HK-2 (cell line): ENCODE data around the gene PCED1B.

ENCODE experiments used
- DNase-seq: peaks from one replicate; pipeline ENCODE4 v3.0.0-alpha.2; 2018; ENCODE audit not compliant: unreplicated experiment

Gene PCED1B

DNA sequence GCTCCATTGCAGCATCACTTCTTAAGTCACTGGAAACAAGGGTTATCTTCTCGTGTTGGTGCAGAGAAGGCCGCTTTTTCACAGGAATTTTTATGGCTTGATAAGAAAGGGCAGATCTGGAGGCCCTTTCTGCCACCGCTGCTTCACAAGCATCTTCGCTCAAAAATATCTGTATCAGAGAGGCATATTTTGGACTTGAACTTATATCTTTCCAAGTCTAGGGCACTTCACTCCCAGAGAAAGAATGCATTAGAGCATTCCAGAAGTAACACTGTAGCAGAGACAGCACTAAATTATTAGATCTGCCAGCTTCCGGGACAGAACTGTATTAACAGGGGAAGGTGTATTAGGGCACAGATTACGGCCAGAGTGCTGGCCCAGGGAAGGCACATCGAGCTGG is 152.0 kb downstream of the PCED1B start:
- no peak for DNase-seq

GRCh38 chr12:47234576-47235141 is 155.2 kb downstream of the PCED1B start:
- DNase-seq, result no peak

DNA sequence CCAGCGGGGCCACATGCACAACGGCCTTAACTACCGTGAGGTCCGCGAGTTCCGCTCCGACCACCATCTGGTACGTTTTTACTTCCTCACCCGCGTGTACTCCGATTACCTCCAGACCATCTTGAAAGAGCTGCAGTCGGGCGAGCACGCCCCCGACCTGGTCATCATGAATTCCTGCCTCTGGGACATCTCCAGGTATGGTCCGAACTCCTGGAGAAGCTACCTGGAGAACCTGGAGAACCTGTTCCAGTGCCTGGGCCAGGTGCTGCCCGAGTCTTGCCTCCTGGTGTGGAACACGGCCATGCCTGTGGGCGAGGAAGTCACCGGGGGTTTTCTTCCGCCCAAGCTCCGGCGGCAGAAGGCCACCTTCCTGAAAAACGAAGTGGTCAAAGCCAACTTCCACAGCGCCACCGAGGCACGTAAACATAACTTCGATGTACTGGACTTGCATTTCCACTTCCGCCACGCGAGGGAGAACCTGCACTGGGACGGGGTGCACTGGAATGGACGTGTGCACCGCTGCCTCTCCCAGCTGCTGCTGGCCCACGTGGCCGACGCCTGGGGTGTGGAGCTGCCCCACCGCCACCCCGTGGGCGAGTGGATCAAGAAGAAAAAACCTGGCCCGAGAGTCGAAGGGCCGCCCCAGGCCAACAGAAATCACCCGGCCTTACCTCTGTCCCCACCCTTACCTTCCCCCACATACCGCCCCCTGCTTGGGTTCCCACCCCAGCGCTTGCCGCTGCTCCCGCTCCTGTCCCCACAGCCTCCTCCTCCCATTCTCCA is 156.0 kb downstream of the PCED1B start:
- no peak for DNase-seq

- peak; percentile 29 for DNase-seq
Measured at GRCh38 chr12:47236109-47236714, 156.8 kb downstream of the PCED1B start.

- no peak for DNase-seq
Measured at GRCh38 chr12:47237751-47238211, 158.4 kb downstream of the PCED1B start.

- DNase-seq, result no peak
Measured at GRCh38 chr12:47238669-47239114, 159.3 kb downstream of the PCED1B start.

GRCh38 chr12:47242426-47242825 is 163.0 kb downstream of the PCED1B start:
- DNase-seq, result no peak

GRCh38 chr12:47244835-47245234 is 165.4 kb downstream of the PCED1B start:
- no peak for DNase-seq

GRCh38 chr12:47245623-47246022 is 166.2 kb downstream of the PCED1B start:
- DNase-seq, result no peak

GRCh38 chr12:47247418-47247817 is 168.0 kb downstream of the PCED1B start:
- DNase-seq, result no peak

DNA sequence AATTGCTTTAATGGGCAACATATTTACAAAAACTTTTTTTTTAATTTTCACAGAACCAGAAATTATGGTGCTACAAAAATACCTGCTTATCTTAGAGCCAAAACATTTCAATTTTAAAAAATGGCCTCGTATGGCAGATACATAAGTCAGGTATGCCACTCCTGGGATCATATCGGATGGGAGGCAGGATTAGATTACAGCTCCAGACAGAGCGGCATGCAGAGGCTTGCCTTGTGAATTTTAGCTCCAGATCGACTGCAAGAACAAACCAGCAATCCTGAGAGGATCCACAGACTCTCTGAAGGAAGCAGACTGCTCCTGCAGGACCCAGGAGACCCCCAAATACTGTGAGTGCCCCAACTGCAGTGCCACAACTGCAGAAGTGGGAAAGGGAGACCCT is 169.7 kb downstream of the PCED1B start:
- DNase-seq, result no peak

DNA sequence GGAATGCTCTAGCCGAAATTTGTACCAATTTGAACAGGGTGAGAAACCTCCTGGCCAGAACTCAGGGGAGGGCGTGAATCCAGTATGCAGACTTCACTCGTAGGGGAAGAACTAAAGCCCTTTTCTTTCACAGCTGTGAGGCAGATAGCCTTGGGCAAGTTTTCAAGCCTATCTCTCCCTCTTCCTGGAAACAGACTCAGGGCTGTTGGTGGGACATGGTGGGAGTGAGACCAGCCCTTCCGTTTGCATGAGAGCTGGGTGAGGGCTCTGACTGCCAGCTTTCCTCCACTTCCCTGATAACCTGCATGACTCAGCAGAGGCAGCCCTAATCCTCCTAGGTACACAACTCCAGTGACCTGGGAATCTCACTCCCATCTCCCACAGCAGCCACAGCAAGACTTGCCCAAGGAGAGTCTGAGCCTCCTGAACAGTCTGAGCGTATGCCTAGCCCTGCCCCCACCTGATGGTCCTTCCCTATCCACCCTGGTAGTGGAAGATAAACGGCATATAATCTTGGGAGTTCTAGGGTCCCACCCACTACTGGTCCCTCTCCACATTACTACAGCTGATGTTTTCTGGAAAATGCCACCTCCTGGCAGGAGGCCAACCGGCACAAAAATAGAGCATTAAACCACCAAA is 170.4 kb downstream of the PCED1B start:
- no peak for DNase-seq

- DNase-seq, result no peak
Measured at GRCh38 chr12:47251919-47252318, 172.5 kb downstream of the PCED1B start.

DNA sequence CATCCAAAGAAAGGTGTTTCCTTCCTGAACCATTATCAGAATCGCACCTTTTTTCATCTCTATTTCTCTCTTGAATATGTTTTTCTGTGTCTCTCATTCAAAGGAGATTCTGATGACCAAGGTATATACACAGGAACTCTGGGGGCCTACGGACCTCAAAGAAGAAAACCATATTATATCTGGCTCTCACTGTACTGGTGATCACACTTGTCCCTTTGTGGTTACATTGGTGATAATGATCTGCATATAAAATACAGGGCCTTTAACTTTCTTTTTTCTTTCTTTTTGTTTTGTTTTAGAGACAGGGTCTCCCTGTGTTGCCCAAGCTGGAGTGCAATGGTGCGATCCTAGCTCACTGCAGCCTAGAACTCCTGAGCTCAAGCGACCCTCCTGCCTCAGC is 185.5 kb downstream of the PCED1B start:
- no peak for DNase-seq

GRCh38 chr12:47265391-47265790 is 186.0 kb downstream of the PCED1B start:
- no peak for DNase-seq

DNA sequence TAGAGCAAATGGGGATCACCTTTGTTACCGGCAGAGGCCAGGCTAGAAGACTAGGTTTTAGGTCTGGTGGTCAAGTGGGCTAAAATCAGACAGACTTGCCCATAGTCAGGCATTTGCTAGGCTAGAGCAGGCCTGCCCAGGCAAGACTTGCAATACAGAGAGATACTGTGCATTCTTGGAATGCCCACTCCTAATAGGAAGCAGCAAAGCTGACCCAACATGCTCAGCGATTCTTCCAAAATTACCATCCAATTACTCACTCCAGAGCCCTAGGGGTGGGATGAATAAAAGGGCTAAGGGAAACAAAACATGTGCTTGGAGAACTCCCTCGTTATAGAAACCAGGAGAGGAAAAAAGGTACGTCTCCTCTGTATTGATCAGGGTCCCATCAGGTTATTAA is 188.2 kb downstream of the PCED1B start:
- DNase-seq, result no peak

GRCh38 chr12:47268501-47269454 is 189.4 kb downstream of the PCED1B start:
- no peak for DNase-seq

- DNase-seq, result no peak
Measured at GRCh38 chr12:47269916-47270315, 190.5 kb downstream of the PCED1B start.

DNA sequence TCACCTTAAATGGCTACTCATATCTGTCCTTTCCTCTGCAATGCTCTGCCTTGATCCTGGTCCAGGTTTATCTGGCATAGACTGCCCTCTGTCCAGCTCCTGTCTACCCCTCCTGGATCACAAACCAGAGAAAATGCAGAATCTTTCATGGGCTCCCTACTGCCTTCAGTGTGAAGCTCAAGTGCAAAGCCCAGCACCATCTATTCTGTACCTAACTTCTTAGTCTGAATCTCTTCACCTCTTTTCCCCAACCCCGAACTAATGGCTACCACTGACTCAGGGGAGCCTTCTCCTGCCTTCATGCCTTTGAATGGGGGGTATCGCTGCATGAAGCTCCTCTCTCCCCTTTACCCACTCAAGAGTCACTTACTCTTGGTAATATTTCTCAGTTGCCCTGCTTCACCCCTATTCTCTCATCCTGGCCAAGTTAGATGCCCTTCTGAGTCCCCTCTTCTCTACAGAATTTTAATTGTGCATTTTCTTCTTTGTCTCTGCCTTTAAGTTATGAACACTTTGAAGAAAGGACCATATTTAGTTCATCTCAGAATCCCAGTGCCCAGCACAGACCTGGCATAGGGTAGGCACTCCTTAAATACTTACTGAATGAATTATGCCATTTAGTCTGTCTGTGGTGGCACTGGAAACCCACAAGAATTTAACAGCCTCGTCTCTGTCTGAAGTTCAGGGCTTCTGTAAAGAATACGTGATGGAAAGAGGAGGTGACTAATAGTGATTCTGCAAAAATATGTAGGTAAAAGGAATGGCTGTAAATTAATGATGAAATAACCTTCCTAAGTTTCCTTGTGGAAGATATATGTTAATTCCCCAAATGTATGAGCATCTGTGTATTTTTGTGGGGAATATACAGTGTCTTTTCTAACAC is 191.6 kb downstream of the PCED1B start:
- DNase-seq, result peak; percentile 64

- no peak for DNase-seq
Measured at GRCh38 chr12:47271800-47272239, 192.4 kb downstream of the PCED1B start.
